ENCODE data around the gene CTBP1. TPM values are rescaled to one million over a fixed set of nuclear protein-coding genes. Genes with fewer than 3 reads are reported as not detected.

Gene CTBP1
- total RNA-seq, 1 experiment from 2014 or later = 136 TPM

GRCh38 chr4:1216076-1216614, 32.8 kb downstream of the CTBP1 start:
- no peak for TF ChIP-seq CTCF (conservative IDR thresholded peaks at IDR 0.05)
- H3K79me2 ChIP-seq (ENCODE audit: insufficient read depth, low read length) = no peaks in the 10 kb centered on the region

More at GRCh38 chr4:1216076-1216614, 32.8 kb downstream of the CTBP1 start:
- Histone ChIP-seq H2BK5ac (ENCODE audit: insufficient read length, low read length) (no peak overlapping the region), H3K27ac (ENCODE audit: insufficient read length, low read depth, low read length) (no peak overlapping the region), H3K4me2 (ENCODE audit: insufficient read depth, insufficient read length, low read length) (no peak overlapping the region), H3K9ac (ENCODE audit: extremely low read depth, insufficient read length, low read length) (no peak overlapping the region), H3K23me2 (ENCODE audit: insufficient read length, low read depth, low read length, poor library complexity, severe bottlenecking) (no peaks in the 10 kb centered on the region), H3K56ac (ENCODE audit: insufficient read length, low read depth, low read length) (no peak overlapping the region), H3K14ac (ENCODE audit: insufficient read depth, low read length) (no peak overlapping the region), H3T11ph (ENCODE audit: low read length) (no peak overlapping the region), H3K9me3 (ENCODE audit: control insufficient read depth, low read depth, low read length) (no peaks in the 10 kb centered on the region), H4K5ac (ENCODE audit: insufficient read length, low read depth, low read length) (no peak overlapping the region), H3K4me1 (ENCODE audit: insufficient read depth, low read length) (no peaks in the 10 kb centered on the region), H2AFZ (ENCODE audit: low read length) (no peak overlapping the region), H2BK20ac (ENCODE audit: low read depth, low read length, poor library complexity, severe bottlenecking) (no peak overlapping the region), H2BK12ac (ENCODE audit: insufficient read length, low read depth, low read length) (no peak overlapping the region), H3K79me1 (ENCODE audit: insufficient read depth, low read depth, low read length, poor library complexity, severe bottlenecking) (no peaks in the 10 kb centered on the region), H2AK5ac (ENCODE audit: insufficient read length, low read length) (no peak overlapping the region), H3K23ac (ENCODE audit: insufficient read length, low read depth, low read length) (no peak overlapping the region), H2BK15ac (ENCODE audit: low read depth, low read length) (no peak overlapping the region), H2BK120ac (ENCODE audit: low read depth, low read length, poor library complexity, severe bottlenecking) (no peak overlapping the region), H4K8ac (replicated peaks; ENCODE audit: insufficient read length, low read depth, low read length) (no peak overlapping the region), H4K91ac (ENCODE audit: insufficient read length, low read depth, low read length) (no peak overlapping the region), H3K4ac (ENCODE audit: low read depth, low read length) (no peak overlapping the region), H4K20me1 (ENCODE audit: control insufficient read depth, insufficient read depth, insufficient read length) (no peaks in the 10 kb centered on the region), H3K18ac (ENCODE audit: insufficient read length, low read depth, low read length) (no peak overlapping the region), H3K27me3 (ENCODE audit: insufficient read depth, low read length) (no peaks in the 10 kb centered on the region)
- H3K9me3 Mint-ChIP-seq = no peaks in the 10 kb centered on the region
- WGBS (ENCODE audit: extremely low coverage, insufficient read length, low lambda C conversion rate) = no CpG with 5 or more reads among the region's 34 CpGs
- no peak overlapping the region for H3K4me3 Mint-ChIP-seq
- peaks cover 6 to 62% (median 46%) of the 10 kb centered on the region in 3 experiments; a peak in 6 of 7 replicates for H3K36me3 Mint-ChIP-seq (ENCODE audit: insufficient read depth in 1 of 3, low read depth in 3 of 3)
- no peak for DNase-seq
- H3K27ac Mint-ChIP-seq = no peak overlapping the region
- H3K4me1 Mint-ChIP-seq = no peaks in the 10 kb centered on the region
- no peaks in the 10 kb centered on the region for H3K27me3 Mint-ChIP-seq (ENCODE audit: low read depth)

Data from H9 (cell line).